Suppressor macrophage treated with lipopolysaccharide for 1 hour (primary cell): ENCODE data around the gene FBXL22.
"Not testable (repeated sequence)": the region's sequence is repeated elsewhere in the genome, so short reads cannot be mapped to it uniquely, and the experiment has no call there.

ENCODE experiments used
- DNase-seq, 3 donors: peaks; one replicate each; pipeline ENCODE4 v3.0.0-alpha.2; 2020 to 2022

FBXL22 gene

DNA sequence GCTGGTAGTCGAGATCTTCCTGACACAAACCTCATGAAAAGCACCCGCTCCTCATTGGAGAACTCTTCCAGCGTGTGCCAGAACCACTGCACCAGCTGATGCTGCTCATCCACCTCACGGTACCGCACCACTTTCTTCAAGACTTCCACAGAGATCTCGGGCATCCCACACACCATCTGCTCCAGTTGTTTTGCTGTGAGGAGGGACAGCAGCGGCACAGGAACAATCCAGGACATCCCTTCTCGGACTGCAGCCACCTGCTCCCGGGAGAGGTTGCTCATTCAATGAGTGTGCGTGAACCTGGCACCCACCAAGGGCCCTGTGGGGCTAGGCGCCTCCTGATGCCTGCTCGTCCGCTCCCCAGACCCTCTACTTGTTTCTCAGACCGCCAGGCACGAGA lies 15.1 kb downstream of the FBXL22 start:
- no peak for DNase-seq

DNA sequence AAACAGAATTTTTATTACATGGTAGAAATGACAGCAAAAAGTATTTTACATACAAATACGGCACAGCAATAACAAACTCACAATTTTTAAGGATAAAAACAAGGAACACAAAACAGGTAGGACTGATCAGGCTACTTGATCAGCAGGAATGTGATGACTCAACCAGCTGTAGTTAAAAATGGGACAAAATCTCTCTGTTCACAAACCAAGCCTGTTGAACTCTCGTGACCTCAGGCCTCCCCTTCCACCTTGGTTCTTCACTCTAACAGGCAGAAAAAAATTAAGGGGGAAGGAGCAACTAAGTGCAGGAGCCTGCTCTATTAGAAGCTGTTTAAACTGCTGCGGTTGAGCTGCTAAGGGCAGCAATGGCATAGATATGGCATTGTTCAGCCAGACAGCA lies 18.7 kb downstream of the FBXL22 start:
- DNase-seq, result no peak

- not testable (repeated sequence) for DNase-seq
Observed at GRCh38 chr15:63617147-63617546, 20.0 kb downstream of the FBXL22 start.

DNA sequence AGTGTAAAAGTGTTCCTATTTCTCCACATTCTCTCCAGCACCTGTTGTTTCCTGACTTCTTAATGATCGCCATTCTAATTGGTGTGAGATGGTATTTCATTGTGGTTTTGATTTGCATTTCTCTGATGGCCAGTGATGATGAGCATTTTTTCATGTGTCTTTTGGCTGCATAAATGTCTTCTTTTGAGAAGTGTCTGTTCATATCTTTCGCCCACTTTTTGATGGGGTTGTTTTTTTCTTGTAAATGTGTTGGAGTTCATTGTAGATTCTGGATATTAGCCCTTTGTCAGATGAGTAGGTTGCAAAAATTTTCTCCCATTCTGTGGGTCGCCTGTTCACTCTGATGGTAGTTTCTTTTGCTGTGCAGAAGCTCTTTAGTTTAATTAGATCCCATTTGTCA lies 20.4 kb downstream of the FBXL22 start:
- not testable (repeated sequence) for DNase-seq

DNA sequence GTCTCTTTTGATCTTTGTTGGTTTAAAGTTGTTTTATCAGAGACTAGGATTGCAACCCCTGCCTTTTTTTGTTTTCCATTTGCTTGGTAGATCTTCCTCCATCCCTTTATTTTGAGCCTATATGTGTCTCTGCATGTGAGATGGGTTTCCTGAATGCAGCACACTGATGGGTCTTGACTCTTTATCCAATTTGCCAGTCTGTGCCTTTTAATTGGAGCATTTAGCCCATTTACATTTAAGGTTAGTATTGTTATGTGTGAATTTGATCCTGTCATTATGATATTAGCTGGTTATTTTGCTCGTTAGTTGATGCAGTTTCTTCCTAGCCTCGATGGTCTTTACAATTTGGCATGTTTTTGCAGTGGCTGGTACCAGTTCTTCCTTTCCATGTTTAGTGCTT lies 23.6 kb downstream of the FBXL22 start:
- not testable (repeated sequence) for DNase-seq

- no peak for DNase-seq
Observed at GRCh38 chr15:63623232-63623969, 26.2 kb downstream of the FBXL22 start.

- DNase-seq, result no peak
Observed at GRCh38 chr15:63626955-63627354, 29.8 kb downstream of the FBXL22 start.

DNA sequence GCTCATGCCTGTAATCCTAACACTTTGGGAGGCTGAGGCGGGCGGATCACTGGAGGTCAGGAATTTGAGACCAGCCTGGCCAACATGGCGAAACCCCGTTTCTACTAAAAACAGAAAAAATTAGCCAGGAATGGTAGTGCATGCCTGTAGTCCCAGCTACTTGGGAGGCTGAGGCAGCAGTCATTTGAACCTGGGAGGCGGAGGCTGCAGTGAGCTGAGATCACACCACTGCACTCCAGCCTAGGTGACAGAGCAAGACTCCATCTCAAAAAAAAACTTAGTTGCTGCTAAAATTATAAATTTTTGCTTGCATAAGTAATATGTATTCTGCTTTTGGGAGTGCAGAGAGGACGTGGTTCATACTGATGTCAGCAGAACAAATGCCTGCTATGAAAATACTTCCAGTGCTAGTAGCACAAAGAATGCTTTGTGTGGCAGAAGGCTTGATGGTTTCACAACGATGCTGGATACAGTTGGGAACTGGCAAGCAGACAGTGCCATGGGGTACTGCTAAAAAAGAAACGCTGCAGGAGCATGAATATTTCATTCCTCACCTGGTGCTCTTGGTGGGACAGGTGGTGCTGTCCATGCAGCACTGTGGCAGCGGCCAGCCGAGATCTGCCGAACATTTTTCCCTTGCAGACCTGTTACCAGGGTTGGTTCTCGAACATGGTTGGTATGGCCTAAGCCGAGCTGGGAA lies 31.1 kb downstream of the FBXL22 start:
- no peak for DNase-seq

DNA sequence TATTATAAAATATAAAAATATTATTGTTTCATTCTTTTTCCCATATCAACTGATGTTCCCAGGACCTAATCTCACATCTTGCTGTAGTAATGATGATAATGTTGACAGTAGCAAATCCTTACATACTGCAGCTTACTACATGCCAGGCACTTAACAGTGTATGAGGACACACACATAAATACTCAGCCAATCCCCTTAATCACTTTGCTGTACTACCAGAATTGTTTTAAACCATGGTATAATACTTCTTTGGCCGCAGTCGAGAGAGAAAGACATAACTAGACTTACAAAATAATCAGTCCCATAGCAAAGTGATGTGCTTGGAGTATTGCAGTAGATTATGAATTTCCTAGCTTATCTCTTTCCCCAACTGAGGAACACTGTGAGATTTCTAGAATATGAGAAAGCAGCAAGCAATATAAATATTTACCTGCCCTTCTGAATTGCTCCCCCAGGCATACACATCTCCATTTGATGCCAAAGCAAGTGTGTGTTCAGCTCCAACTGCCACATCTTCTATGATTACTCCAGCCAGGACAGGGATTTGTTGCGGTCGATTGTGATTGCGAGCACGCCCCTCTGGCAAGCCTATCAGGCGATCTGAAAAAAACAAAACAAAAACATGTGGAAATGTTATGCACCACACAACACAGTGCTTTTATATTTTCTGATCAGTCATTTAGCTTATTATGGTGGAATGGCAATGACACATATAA lies 33.0 kb downstream of the FBXL22 start:
- no peak for DNase-seq

- no peak for DNase-seq
Observed at GRCh38 chr15:63633312-63633711, 36.1 kb downstream of the FBXL22 start.

- no peak for DNase-seq
Observed at GRCh38 chr15:63634154-63634553, 37.0 kb downstream of the FBXL22 start.

- no peak for DNase-seq
Observed at GRCh38 chr15:63636518-63637061, 39.4 kb downstream of the FBXL22 start.

- peak; percentile 16 to 28 (median 26) for DNase-seq
Observed at GRCh38 chr15:63638839-63639238, 41.7 kb downstream of the FBXL22 start.

DNA sequence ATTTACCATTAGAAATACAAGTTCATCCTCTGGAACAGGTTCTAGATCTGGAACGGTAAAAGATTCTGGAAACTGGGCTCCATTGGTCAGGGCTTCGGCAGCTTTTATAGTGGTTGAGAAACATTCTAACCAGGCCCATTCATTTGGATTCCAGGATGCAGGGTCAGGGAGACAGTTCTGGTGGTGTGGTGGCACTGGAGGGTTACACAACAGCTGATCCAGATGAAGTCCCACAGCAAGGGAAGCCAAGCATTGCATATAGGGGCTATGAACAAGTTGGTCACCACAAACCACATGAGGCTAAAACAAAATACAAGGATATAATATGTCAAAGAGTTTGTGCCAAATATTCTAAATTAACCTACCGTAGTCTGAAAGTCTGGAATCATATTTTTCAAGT lies 43.0 kb downstream of the FBXL22 start:
- DNase-seq, result no peak
